Stimulated activated CD8-positive, alpha-beta memory T cell treated with anti-CD3 and anti-CD28 coated beads, Interleukin-2, amount 100 ng/mL, for 48 hours (primary cell): ENCODE results near the gene PICK1.
"Not testable (repeated sequence)": the region's sequence is repeated elsewhere in the genome, so short reads cannot be mapped to it uniquely, and the experiment has no call there.

Experiments used
- DNase-seq, 2 donors: peaks; one replicate each; pipeline ENCODE4 v3.0.0-alpha.2; 2020; ENCODE audit warnings: low read depth in 2 of 2

Gene PICK1

GRCh38 chr22:38030311-38031133 lies 26.7 kb upstream of the PICK1 start:
- DNase-seq = no peak

- no peak for DNase-seq
Observed at GRCh38 chr22:38031491-38031890, 25.7 kb upstream of the PICK1 start.

- DNase-seq = no peak
Observed at GRCh38 chr22:38032681-38033521, 24.3 kb upstream of the PICK1 start.

GRCh38 chr22:38033522-38034277 lies 23.5 kb upstream of the PICK1 start:
- DNase-seq = no peak

GRCh38 chr22:38034278-38034882 lies 22.8 kb upstream of the PICK1 start:
- DNase-seq = no peak

- DNase-seq = no peak
Observed at GRCh38 chr22:38034884-38035529, 22.2 kb upstream of the PICK1 start.

- no peak for DNase-seq
Observed at GRCh38 chr22:38035530-38035885, 21.7 kb upstream of the PICK1 start.

GRCh38 chr22:38036392-38037062 lies 20.7 kb upstream of the PICK1 start:
- no peak for DNase-seq

GRCh38 chr22:38037367-38038150 lies 19.6 kb upstream of the PICK1 start:
- not testable (repeated sequence) for DNase-seq

- no peak for DNase-seq
Observed at GRCh38 chr22:38038426-38038825, 18.8 kb upstream of the PICK1 start.

GRCh38 chr22:38038890-38039812 lies 18.1 kb upstream of the PICK1 start:
- no peak for DNase-seq

GRCh38 chr22:38040953-38041759 lies 16.0 kb upstream of the PICK1 start:
- no peak for DNase-seq

GRCh38 chr22:38041760-38042487 lies 15.3 kb upstream of the PICK1 start:
- DNase-seq = no peak

- no peak for DNase-seq
Observed at GRCh38 chr22:38042488-38042790, 14.8 kb upstream of the PICK1 start.

- DNase-seq = no peak
Observed at GRCh38 chr22:38043151-38044039, 13.8 kb upstream of the PICK1 start.

- DNase-seq = no peak
Observed at GRCh38 chr22:38046070-38046748, 11.0 kb upstream of the PICK1 start.
